Bronchial epithelial cell (primary cell): ENCODE data around the gene MDFI. TPM values are rescaled to one million over a fixed set of nuclear protein-coding genes. Genes with fewer than 3 reads are reported as not detected.

Source experiments
- DNase-seq: peaks from one replicate; pipeline ENCODE4 v3.0.0-alpha.2; 2010; ENCODE audit warnings: low read depth
- FAIRE-seq: peaks from 2 replicates; lab custom pipeline; 2011; peaks lifted over from hg19 to GRCh38; lab: Jason Lieb, UNC
- H3K27me3 ChIP-seq: 2 replicates; pipeline ENCODE4 v1.5.1; 2011; ENCODE audit warnings: low read length; ENCODE audit not compliant: control insufficient read depth, insufficient read depth
- H3K36me3 ChIP-seq: 2 replicates; pipeline ENCODE4 v1.5.1; 2011; ENCODE audit warnings: low read length; ENCODE audit not compliant: control insufficient read depth, insufficient read depth
- H3K4me3 ChIP-seq: 2 replicates; pipeline ENCODE4 v1.5.1; 2011; ENCODE audit warnings: mild to moderate bottlenecking, low read depth, low read length, control low read depth
- total RNA-seq: library from RNA; depleted of rRNA; stranded (reverse); fragments of >200 nt; gene quantifications from 2 replicates; pipeline ENCODE4 v1.2.1, GENCODE V29; 2014
- TF ChIP-seq, protein P1 (sequence below): IDR thresholded peaks from 2 replicates; pipeline ENCODE4 v1.5.1; 2011; ENCODE audit warnings: mild to moderate bottlenecking, moderate library complexity, low read length, control low read depth, inconsistent platforms; ENCODE audit not compliant: insufficient read depth, severe bottlenecking

The MDFI gene
- total RNA-seq, 1 donor from 2014 or later: 57.1 TPM

- FAIRE-seq (no peak), DNase-seq (no peak)
- TF ChIP-seq, protein P1, sequence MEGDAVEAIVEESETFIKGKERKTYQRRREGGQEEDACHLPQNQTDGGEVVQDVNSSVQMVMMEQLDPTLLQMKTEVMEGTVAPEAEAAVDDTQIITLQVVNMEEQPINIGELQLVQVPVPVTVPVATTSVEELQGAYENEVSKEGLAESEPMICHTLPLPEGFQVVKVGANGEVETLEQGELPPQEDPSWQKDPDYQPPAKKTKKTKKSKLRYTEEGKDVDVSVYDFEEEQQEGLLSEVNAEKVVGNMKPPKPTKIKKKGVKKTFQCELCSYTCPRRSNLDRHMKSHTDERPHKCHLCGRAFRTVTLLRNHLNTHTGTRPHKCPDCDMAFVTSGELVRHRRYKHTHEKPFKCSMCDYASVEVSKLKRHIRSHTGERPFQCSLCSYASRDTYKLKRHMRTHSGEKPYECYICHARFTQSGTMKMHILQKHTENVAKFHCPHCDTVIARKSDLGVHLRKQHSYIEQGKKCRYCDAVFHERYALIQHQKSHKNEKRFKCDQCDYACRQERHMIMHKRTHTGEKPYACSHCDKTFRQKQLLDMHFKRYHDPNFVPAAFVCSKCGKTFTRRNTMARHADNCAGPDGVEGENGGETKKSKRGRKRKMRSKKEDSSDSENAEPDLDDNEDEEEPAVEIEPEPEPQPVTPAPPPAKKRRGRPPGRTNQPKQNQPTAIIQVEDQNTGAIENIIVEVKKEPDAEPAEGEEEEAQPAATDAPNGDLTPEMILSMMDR: no peak
- Histone ChIP-seq H3K36me3 (no peaks in the 10 kb centered on the region), H3K4me3 (no peak overlapping the region), H3K27me3 (peaks cover 8% of the 10 kb centered on the region)
These were observed 21.7 kb downstream of the MDFI start for GRCh38 chr6:41659935-41660334.

- FAIRE-seq: peak; percentile 7
- Histone ChIP-seq H3K27me3 (peaks cover 8% of the 10 kb centered on the region), H3K36me3 (no peaks in the 10 kb centered on the region), H3K4me3 (no peak overlapping the region)
- no peak for DNase-seq
- TF ChIP-seq, protein P1: no peak
These were observed 25.3 kb downstream of the MDFI start for GRCh38 chr6:41663568-41663967.

- peaks cover 8% of the 10 kb centered on the region for H3K27me3 ChIP-seq
- no peaks in the 10 kb centered on the region for H3K36me3 ChIP-seq
- H3K4me3 ChIP-seq: no peak overlapping the region
- TF ChIP-seq, protein P1: no peak
- FAIRE-seq (no peak), DNase-seq (no peak)
These were observed 26.0 kb downstream of the MDFI start for GRCh38 chr6:41664271-41664670.

- FAIRE-seq: no peak
- DNase-seq: no peak
- H3K4me3 ChIP-seq: no peak overlapping the region
- TF ChIP-seq, protein P1: no peak
- no peaks in the 10 kb centered on the region for H3K36me3 ChIP-seq
- peaks cover 5% of the 10 kb centered on the region for H3K27me3 ChIP-seq
These were observed 28.9 kb downstream of the MDFI start for GRCh38 chr6:41667195-41667594.

DNA sequence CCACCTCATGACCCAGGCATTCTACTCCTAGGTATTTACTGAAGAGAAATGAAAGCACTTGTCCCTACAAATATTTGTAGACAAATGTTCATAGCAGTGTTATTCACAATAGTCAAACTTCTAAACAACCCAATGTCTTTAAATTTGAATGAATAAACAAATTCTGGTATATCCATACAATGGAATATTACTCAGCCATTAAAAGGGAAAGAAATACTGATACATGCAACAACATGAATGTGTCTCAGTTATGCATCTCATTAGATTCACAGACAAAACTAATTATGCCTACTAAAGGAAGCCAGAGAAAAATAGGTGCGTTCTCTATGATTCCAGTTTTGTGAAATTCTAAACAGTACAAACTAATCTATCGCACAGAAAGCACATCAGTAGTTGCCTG lies 30.7 kb downstream of the MDFI start:
- FAIRE-seq (no peak), DNase-seq (no peak)
- peaks cover 5% of the 10 kb centered on the region for H3K27me3 ChIP-seq
- TF ChIP-seq, protein P1: no peak
- H3K36me3 ChIP-seq: no peaks in the 10 kb centered on the region
- no peak overlapping the region for H3K4me3 ChIP-seq

DNA sequence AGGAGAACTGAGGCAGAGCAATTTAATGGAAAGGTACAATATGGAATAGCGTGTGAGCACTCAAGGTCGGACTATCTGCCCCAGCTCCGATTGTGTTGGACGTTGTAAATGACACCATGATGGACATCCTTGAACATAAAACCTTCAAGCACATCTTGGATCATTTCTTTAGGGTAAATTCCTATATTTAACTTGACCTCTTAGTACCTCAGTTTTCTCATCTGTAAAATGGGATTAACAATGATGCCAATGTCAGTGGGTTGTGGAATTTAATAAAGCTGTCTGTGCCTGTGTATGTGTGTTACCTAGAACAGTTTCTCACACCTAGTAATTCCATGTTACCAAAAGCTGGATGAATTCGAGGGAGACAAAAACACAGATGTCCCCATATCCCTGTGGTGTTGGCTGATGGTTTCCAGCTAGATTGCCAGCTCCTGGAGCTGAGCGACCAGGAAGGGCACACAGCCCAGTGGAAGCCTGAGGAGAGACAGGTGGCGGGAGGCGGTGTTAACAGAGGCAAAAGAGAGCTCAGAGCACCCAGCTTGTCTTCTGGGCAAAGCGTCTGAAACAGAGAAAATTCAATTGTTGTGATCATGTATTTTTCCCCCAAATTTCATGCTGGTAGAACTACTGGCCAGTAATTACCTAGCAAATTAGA lies 32.6 kb downstream of the MDFI start:
- no peak for DNase-seq
- FAIRE-seq: no peak
- TF ChIP-seq, protein P1: no peak
- Histone ChIP-seq H3K27me3 (peaks cover 2% of the 10 kb centered on the region), H3K36me3 (no peaks in the 10 kb centered on the region), H3K4me3 (no peak overlapping the region)
